GM13977 (cell line): ENCODE results near the gene HDDC3.

Experiments
- DNase-seq: peaks from one replicate; pipeline ENCODE4 v3.0.0; 2012; ENCODE audit warnings: low spot score
- in situ Hi-C: fragments of 300-500 bp; cut with MboI; formaldehyde crosslinking; loops from one replicate; pipeline ENCODE4 v1.12.0; 2022; ENCODE audit warnings: low sequenced_read_pairs, low pct_unique_long_range_greater_than_20kb, mixed read lengths, inconsistent platforms; ENCODE audit not compliant: unreplicated experiment
- TF ChIP-seq, protein P1 (sequence below): IDR thresholded peaks from 2 replicates; pipeline ENCODE4 v1.5.1; 2012; ENCODE audit warnings: mild to moderate bottlenecking, control low read depth; ENCODE audit not compliant: insufficient read depth; ENCODE audit errors: extremely low read depth, missing control alignments

The HDDC3 gene

DNA sequence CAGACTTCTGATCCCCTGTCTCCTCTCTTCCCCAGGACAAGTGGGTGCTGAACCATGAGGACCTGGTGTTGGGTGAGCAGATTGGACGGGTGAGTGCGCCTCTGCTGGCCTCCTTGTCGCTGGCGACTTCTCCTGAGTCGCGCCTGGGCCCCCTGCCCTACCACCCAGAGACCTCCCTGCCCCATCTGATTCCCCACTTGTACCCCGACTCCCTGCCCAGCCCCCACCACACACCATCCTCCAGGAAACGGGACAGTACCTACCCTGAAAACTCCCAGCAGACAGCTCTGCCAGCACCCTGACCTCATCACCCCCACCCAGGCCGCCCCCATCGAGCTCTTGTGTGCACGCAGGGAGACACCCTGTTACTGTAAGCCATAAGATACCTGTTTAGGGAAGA lies 40.3 kb downstream of the HDDC3 start:
- no peak for DNase-seq
- in situ Hi-C loops, result loop anchor here (10.0 to 25.0 kb wide), 2 partner anchors 387 to 580 kb away; no protein-coding TSS in a partner anchor
- TF ChIP-seq, protein P1, sequence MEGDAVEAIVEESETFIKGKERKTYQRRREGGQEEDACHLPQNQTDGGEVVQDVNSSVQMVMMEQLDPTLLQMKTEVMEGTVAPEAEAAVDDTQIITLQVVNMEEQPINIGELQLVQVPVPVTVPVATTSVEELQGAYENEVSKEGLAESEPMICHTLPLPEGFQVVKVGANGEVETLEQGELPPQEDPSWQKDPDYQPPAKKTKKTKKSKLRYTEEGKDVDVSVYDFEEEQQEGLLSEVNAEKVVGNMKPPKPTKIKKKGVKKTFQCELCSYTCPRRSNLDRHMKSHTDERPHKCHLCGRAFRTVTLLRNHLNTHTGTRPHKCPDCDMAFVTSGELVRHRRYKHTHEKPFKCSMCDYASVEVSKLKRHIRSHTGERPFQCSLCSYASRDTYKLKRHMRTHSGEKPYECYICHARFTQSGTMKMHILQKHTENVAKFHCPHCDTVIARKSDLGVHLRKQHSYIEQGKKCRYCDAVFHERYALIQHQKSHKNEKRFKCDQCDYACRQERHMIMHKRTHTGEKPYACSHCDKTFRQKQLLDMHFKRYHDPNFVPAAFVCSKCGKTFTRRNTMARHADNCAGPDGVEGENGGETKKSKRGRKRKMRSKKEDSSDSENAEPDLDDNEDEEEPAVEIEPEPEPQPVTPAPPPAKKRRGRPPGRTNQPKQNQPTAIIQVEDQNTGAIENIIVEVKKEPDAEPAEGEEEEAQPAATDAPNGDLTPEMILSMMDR, result no peak

DNA sequence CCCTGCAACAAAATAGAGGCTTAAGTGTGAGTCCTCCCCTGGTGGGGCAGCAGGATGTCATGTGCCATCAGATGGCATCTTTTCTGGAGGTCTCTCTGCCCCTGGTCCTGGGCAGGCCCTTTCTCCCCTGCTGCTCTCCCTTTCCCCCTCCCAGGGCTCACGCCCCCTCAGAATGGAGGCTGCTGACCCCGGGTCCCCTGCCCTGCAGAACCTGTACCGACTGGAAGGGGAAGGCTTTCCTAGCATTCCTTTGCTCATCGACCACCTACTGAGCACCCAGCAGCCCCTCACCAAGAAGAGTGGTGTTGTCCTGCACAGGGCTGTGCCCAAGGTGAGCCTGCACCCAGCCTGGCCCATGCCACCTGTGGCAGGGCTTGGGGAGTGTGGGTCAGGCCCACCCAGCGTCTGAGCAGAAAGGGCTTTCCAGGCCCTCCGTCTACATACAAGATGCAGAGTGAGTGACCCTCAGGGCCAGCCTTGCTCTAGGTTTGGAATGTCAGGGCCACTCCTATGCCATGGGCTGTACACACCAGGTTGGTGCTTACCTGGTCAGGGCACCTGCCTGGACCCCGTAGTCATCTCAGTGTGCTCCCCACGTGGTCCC lies 40.9 kb downstream of the HDDC3 start:
- TF ChIP-seq, protein P1, result no peak
- DNase-seq, result no peak
- in situ Hi-C loops, result loop anchor here (10.0 to 25.0 kb wide), 2 partner anchors 387 to 579 kb away; no protein-coding TSS in a partner anchor

DNA sequence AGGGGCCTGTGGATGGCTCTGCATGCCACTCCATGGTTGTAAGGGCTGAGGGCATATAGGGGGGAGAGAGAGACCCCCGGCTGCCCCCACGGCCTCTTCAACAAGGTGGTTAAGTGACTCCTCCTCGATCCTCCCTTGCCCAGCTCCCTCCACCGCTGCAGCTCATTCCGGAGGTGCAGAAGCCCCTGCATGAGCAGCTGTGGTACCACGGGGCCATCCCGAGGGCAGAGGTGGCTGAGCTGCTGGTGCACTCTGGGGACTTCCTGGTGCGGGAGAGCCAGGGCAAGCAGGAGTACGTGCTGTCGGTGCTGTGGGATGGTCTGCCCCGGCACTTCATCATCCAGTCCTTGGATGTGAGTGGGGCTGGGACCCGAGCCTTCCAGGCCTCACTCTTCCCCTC lies 41.5 kb downstream of the HDDC3 start:
- in situ Hi-C loops, result loop anchor here (10.0 to 25.0 kb wide), 2 partner anchors 386 to 579 kb away; no protein-coding TSS in a partner anchor
- no peak for DNase-seq
- TF ChIP-seq, protein P1, result no peak

DNA sequence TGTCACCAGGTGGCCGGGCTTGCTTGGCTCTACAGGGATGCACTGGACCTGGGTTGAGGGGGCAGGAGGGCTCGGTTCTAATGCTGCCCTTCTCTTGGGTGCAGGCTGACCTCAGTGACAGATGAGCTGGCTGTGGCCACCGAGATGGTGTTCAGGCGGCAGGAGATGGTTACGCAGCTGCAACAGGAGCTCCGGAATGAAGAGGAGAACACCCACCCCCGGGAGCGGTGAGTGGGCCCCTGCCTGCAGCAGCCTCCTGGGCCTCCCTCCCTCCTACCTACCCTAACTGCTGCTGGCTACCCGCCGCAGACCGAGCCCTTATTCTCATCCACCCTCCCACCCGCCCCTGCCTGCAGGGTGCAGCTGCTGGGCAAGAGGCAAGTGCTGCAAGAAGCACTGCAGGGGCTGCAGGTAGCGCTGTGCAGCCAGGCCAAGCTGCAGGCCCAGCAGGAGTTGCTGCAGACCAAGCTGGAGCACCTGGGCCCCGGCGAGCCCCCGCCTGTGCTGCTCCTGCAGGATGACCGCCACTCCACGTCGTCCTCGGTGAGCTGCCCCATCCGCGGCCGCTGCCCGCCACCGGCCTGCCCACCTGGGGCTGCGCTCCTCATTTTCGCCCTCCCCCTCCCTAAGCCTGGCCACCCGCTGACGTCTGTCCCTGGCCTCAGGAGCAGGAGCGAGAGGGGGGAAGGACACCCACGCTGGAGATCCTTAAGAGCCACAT lies 42.5 kb downstream of the HDDC3 start:
- in situ Hi-C loops, result loop anchor here (10.0 to 25.0 kb wide), 2 partner anchors 385 to 578 kb away; no protein-coding TSS in a partner anchor
- no peak for DNase-seq
- TF ChIP-seq, protein P1, result no peak

DNA sequence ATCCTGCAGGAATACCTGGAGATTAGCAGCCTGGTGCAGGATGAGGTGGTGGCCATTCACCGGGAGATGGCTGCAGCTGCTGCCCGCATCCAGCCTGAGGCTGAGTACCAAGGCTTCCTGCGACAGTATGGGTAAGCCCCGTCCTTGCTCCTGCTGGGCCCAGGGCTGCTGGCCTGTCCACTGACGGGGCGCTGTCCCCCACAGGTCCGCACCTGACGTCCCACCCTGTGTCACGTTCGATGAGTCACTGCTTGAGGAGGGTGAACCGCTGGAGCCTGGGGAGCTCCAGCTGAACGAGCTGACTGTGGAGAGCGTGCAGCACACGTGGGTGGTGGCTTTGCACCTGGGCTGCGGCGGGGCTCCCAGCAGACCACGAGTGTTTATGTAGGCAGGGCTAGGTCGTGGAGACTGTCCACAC lies 43.0 kb downstream of the HDDC3 start:
- TF ChIP-seq, protein P1, result no peak
- DNase-seq, result no peak
- in situ Hi-C loops, result loop anchor here (25.0 kb wide), 1 partner anchor 577 kb away; no protein-coding TSS in a partner anchor

DNA sequence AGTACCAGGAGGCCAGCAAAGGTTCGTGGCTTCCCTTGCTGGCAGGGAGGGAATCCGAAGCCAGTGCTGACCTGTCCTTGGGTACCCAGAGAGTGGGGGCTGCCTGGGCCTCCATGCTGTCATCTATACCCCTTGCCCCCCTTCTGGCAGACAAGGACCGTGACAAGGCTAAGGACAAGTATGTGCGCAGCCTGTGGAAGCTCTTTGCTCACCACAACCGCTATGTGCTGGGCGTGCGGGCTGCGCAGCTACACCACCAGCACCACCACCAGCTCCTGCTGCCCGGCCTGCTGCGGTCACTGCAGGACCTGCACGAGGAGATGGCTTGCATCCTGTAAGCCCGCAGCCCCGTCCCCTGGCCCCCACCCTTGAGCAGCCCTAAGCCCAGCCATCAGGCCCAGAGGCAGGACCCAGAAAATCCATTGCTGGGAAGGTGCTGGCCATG lies 45.3 kb downstream of the HDDC3 start:
- in situ Hi-C loops, result loop anchor here (25.0 kb wide), 1 partner anchor 575 kb away; no protein-coding TSS in a partner anchor
- TF ChIP-seq, protein P1, result no peak
- no peak for DNase-seq
